K562 treated with DMSO at 1 percent for 12 hours (cell line): ENCODE results near the gene TRA2B. TPM values are rescaled to one million over a fixed set of nuclear protein-coding genes. Genes with fewer than 3 reads are reported as not detected.

Source experiments
- total RNA-seq: library from RNA; unstranded; fragments of 300-600 nt; gene quantifications from 2 replicates; pipeline ENCODE4 v1.2.3, GENCODE V29; 2022; ENCODE audit not compliant: insufficient read depth

The TRA2B gene
- total RNA-seq = 82.4 and 113 TPM in 2 replicates

GRCh38 chr3:185937689-185938374 lies at the start of gene TRA2B:
TRA2B (minus strand) TSS chr3:185938014; CDS start chr3:185937860, 154 bp downstream.

Other genes starting within 250 kb of the TRA2B start
- 7.9 and 22.7 TPM in 2 replicates for gene IGF2BP2, start 113.0 kb downstream of the TRA2B start, total RNA-seq
- 13.5 and 21.7 TPM in 2 replicates for gene ETV5, start 171.1 kb upstream of the TRA2B start, total RNA-seq